Measurements from ENCODE around the gene PTGES.
"Not testable (repeated sequence)": the region's sequence is repeated elsewhere in the genome, so short reads cannot be mapped to it uniquely, and the experiment has no call there.

PTGES gene

DNA sequence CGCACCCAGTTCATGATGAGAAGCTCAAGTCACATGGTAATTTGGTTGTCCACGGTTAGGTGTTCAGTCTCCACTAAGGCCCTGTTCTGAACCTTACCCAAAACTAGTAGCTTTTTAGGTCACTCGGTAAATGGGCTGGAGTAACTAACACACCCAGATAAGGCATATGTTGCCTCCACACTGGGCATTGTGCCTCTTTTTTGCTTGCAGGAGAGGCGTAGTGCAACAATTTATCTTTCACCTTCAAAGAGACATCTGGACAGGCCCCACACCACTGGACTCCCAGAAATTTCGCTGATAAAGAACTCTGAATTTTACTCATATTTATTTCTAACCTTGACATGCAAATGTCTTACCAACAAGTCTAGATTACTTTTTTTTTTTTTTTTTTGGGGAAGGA is 16.8 kb upstream of the PTGES start:
- DNase-seq = no peak

DNA sequence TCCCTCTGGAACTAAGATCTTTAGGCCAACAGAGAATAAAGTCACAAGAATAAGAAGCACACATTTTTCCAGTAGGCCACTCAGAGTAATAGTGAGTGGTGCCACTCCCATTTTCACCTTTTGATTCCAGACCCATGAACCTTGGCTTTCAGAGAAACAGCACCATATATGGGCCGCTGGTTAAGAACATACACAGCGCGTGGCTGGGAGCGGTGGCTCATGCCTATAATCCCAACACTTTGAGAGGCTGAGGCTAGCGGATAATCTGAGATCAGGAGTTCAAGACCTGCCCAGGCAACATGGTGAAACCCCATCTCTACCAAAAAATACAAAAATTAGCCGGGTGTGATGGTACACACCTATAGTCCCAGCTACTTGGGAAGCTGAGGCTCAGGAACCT is 15.6 kb upstream of the PTGES start:
- DNase-seq = no peak

DNA sequence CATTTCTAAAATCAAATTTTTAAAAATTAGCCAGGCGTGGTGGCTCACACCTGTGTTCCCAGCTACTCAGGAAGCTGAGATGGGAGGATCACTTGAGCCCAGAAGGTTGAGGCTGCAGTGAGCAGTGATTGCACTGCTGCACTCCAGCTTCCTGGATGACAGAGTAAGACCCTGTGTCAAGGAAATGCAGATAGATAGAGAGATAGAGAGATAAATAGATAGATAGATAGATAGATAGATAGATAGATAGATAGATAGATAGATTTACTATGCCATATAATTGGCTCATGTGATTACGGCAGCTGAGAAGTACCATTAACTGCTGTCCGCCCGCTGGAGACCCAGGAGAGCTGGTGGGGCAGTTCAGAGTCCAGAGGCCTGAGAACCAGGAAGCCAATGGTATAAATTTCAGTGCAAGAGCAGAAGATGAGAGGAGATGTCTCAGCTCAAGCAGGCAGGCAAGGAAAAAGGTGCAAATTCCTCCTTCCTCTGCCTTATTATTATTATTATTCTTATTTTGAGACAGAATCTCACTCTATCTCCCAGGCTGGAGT is 13.0 kb upstream of the PTGES start:
- DNase-seq = no peak

DNA sequence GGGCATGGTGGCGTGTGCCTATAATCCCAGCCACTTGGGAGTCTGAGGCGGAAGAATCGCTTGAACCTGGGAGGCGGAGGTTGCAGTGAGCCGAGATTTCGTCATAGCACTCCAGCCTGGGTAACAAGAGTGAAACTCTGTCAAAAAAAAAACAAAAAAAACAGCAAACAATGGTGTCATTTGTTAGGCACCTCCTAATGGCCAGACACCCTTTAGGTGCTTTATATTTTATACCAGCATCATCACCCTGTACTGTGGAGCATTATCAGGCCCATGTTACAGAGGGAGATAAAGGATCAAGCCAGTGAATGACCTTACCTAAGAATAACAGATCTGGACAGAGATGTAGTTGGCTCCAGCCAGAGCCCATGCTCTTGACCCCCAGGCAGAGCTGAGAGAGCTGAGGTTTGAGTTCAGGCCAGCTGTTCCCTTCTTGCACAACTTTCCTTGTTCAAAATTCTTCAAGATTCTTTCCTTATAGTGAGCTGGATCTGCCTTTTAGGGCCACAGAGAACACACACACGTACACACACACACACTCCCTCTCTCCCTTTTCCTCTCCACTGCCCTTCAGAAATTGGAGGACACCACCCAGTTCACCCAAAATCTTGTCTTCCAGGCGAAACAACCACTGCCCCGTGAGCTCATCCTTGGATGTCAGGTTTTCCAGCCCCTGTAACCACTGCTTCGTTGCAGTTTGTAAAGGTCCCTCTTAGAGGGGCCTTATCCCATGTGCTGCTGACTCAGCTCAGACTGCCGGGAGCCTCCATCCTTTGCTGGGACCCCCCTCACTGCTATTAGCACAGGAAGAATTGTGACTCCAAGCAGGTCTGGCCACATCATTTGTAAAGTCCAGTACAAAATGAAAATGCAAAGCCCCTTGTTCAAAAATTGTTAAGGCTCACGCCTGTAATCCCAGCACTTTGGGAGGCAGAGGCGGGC is 10.4 kb upstream of the PTGES start:
- no peak for DNase-seq

DNA sequence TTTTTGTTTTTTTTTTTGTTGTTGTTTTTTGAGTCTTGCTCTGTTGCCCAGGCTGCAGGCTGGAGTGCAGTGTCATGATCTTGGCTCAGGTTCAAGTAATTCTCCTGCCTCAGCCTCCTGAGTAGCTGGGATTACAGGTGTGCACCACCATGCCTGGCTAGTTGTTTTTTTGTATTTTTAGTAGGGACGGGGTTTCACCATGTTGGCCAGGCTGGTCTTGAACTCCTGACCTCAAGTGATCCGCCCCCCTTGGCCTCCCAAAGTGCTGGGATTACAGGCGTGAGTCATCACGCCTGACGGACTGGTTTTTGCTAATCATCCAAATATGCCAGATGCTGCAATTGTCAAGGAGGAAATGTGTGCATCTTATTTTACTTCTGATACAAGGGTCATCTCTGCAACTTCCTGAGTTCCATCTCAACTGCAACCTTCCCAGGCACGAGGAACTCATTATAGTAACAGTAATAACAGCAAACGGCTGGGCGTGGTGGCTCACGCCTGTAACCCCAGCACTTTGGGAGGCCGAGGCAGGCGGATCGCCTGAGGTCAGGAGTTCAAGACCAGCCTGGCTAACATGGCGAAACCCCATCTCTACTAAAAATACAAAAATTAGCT is 9.6 kb upstream of the PTGES start:
- DNase-seq = not testable (repeated sequence)

DNA sequence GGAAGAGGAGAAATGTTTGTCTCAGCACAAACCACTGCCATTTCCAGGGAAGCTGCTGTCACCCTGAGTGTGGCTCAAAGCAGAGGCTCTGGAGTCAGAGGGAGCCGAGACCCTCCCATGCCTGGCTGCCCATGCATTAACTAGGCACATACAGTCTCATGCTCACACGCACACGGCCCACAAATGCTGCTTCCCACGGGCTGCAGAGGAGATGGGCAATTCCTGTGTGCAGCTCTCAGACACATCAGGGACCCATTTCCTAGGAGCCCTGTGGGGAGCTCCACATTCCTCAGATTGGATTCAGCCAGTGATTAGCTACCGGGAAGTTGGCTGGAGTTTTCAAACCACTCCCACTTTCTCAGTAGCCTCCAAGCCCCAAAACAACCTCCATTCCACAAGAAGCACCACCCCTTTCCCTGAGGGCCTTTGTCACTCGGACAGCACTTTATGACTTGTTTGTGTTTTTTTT is 9.1 kb upstream of the PTGES start:
- no peak for DNase-seq

DNA sequence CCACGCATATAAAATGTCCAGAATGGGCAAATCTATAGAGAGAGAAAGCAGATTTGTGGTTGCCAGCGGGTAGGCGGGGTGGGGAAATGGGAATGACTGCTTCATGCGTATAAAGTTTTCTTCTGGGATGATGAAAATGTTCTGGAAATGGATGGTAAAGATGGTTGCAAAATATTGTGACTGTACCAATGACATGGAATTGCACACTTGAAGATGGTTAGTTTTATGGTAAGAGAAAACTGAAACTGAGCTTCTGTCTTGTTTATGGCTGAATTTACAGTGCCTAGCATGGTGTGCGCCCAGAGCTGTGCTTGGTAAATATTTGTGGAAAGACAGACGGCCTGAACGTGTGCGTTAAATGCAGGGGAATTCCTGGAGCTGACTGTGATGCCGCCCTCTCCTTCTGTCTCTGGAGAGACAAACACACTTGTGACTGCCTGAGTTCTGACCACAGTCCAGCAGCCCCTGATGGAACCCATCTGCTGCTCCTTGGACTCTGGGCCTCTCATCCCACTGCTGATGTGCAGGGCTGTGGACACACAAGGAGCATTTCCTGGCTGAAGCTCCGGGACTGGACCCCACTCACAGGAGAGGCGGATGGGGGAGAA is 8.6 kb upstream of the PTGES start:
- DNase-seq = no peak

DNA sequence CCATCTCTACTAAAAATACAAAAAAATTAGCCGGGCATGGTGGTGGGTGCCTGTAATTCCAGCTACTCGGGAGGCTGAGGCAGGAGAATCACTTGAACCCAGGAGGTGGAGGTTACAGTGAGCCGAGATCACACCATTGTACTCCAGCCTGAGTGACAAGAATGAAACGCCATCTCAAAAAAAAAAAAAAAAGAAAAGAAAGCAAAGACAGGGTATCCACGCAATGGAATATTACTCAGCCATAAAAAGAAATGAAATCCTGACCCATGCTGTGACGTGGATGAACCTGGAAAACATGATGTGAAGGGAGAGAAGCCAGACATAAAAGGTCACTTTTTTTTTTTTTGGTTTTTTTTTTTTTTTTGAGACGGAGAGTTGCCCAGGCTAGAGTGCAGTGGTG is 7.9 kb upstream of the PTGES start:
- not testable (repeated sequence) for DNase-seq

DNA sequence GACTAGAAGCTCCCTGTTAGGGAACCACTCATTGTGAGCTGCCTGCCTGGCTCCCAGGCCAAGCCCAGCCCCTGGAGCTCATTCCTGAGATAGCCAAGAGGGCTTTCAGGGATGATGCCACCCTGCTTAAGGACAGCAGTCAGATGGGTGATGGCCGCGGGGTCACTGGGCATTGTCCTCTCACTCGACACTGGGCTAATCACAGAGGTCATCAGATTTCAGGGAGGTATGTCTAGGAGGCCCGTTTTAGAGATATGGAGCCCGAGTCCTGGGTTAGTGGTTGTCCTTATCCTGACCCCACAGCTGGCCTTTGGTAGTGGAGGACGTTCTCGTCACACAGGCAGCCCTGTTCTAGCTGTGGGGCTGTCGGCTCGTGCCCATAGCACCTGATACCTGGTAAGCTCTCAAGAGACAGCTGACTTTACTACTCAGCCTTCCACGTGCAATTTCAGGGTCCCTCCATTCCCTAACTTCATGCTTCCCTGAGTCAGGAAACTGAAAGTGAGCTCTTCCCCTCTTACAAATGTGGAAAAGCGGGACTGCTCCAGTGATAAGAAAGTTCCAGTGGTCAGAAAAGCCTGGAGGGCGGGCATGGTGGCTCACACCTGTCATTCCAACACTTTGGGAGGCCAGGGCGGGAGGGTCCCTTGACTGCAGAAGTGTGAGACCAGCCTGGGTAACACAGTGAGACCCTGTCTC is 7.1 kb upstream of the PTGES start:
- no peak for DNase-seq

DNA sequence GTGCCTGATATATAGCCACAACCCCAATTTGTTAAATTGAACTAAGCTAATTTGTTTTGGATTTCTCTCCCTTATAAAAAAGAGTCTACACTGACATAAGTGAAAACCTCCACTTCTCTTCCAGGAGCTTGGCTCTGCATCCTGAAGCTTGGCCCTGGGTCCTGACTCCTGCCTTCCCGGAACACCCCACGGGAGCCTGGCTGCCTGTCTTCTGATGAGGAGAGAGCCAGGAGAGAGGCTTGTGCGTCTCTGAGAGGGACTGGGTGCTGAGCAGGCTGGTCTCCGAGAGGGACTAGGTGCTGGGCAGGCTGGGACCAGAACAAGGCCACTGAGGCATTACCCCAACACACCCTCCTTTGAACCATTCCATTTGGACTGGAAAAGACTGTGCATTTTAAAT is 6.5 kb upstream of the PTGES start:
- DNase-seq = no peak

DNA sequence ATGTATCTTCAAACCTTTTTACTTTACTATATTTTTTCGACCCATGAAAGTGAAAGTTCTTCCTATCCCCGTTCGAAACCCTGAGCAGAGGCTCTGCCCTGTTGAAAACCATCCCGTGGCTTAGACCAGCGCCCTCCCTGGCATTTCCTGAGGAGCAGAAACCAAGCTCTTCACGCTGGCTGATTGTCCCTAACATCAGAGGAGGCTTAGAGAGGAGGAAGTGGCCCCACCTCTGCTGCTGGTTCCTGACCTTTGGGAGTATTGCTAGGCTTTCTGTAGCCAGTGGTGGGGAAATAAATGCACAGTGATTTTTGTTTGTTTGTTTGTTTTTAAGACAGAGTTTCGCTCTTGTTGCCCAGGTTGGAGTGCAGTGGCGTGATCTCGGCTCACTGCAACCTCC is 4.2 kb upstream of the PTGES start:
- DNase-seq = no peak

DNA sequence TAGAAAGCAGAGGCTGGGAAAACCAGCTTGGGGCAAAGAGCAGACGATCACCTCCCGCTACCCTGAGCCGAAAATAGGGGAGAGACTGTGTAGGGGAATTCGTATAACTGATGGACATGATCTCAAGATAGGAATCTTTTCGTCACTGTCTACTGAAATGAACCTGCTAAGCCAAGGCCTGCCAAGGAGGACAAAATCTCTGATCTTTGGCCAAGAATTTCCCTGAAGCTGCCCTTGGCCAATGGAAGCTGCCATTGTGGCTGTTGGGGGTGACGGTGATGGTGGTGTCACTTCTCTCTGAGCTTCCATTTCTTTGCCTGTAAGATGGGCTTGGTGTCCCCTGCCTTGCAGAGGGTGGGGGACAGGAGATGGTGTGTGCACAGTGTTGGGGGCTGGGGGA is 3.3 kb upstream of the PTGES start:
- DNase-seq = no peak

DNA sequence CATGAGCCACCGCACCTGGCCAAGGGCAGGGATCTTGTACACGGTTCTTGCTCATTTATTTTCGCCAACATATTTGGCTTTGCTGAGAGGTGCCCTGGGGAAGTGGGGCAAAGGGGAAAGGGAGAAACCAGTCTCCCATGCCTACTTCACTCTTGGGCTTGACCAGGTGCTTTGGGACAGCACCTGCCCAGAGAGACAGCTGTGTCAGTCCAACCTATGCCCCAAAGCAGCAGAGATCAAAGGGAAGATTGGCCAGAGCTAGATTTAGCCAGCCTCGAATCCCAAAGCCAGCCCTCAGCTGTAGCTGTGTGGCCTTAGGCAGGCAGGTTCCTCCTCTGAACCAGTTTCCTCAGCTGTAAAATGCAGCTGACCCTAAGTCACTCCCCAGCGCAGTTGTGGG is 2.3 kb upstream of the PTGES start:
- DNase-seq = no peak

DNA sequence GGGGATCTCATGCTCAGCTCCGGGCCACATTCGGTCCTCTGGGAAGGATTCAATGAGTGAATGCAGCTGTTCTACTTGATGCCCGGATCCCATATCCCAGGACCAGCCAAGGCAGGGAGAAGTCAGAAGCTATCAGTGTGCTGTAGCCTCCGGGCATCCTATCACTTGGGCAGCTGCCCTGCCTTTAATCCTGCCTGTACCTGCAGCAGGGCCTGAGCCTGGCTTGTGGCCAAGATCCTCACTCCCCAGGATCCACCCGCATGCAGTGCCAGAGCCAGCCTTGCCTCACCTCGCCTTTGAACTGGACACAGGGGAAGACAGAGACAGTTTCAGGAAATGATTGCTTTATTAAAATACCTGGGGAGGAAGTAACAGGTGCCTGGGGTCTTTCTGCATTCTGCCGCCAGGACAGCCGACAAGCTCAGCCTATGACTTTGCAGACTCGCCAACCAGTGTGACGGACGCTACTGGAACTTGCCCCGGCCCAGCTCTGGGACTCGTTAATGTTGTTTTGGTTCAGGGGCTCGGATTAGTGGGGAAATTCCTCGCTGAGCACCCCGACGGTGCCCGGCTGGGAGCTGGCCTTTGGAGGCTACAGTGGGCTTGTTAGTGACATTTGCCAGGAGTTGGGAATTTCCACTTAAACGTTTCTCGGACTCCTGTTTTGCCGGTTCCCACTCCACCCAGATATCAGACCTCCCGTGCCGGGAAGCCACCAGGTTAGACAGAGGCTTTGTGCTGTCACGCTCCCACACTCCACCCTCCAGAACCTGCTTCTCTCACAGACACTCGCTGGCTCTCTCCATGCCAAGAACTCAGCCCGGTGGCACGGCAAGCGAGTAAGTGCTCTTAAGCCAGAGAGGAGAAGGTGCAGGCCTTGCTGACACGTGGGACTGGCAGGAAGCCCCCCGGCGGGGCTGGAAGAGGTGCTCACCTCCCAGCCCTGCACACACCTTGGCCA is 721 bp downstream of the PTGES start:
- no peak for DNase-seq

DNA sequence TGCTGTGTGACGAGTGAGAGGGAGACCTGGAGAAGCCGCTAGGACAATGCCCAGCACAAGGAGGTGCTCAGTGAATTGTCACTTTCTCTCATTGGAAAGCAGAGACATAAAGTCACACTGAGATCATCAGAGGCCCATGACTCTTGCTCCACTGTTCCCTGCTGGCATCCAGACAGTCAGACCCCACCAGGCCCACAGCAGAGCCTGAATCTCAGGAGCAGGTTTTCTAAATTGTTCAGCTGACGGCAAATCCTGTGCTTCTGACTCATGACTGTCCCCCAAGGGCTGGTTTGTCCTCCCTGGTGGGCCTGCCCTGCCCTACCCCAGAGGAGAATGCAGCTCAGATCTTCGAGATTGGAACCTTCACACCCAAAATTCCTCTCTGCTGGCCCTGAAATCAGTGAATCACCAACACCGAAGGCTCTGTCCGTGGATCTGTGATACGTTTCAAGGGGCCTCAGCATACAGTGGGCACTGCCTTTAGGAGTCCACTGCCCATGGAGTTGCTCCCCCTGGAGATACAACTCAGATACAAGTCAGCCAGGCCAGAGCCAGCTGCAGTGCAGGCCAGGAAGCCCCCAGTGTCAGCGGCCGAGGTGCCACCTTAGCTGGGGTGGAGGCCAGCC is 2.7 kb downstream of the PTGES start:
- DNase-seq = no peak

DNA sequence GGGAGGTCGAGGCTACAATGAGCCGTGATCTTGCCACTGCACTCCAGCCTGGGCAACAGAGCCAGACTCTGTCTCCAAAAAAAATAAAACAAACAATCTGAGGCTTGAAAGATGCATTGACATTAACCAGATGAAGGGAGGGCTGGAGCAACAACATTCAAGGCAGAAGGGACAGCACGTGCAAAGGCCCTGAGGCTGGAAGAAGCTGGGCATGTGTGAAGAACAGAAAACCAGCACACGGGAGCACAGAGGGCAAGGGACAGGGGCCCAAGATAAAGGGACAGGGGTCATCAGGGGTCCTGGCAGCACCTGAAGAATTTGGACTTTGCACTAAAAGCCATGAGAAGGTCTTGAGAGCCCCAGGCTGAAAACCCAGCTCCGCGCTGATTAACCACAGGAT is 3.3 kb downstream of the PTGES start:
- no peak for DNase-seq

DNA sequence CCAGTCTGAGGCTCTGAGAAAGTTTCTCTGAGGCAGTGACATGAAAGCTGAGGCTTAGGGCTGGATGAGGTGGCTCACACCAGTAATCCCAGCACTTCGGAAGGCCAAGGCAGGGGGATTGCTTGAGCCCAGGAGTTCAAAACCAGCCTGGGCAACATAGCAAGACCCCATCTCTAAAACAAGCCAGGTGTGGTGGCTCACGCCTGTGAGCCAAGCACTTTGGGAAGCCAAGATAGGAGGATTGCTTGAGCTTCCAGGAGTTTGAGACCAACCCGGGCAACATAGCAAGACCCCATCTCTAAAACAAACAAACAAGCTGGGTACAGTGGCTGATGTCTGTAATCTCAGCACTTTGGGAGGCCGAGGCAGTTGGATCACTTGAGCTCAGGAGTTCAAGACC is 3.8 kb downstream of the PTGES start:
- not testable (repeated sequence) for DNase-seq

DNA sequence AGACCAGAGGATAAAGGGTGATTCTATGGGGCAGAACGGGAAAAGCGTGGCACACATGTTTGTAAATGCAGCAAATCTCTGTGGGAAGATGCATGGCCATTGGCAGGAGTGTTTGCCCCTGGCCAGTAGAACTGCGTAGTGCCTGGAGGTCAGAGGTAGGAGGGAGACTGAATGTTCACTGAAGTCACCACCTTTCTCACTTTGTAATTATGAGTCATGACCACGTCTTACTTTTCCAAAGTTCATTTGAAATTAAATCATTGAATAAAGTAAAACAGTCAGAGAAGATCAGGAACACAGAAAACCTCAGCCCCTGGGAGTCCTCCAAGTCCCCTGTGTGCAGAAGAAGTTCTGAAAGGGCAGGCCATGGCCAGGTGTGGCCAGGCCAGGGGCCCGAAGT is 4.6 kb downstream of the PTGES start:
- no peak for DNase-seq

DNA sequence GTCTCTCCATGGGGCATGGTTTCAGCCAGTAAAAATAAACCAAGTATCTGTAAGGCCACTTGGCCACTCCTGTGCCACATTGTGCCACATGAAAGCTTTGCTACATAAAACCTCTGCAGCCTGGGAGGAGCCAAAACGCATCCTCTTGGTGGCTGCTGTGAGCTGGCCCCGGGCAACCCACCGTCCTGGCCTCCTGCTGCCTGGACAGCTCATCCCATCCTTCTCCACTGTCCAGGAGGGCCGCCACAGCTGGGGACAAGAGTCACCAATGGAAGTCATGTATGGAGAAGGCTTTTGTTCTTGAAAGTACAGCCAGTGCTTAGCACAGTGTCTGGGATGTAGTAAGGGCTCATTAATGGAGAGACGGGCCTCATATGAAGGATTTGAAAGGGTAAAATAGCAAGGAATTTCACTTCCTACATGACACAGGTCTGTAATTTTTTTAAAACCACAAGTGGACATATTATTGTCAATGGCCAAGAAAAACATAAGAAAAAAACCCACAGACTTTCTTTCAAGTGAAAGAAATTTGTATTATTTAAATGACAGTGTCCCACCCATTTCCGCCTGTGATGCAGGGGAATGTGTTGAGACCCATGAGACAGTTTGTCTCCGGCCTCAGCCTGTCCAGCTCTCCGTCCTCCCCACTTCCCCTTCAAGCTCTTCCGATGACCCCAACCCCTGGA is 6.6 kb downstream of the PTGES start:
- no peak for DNase-seq

DNA sequence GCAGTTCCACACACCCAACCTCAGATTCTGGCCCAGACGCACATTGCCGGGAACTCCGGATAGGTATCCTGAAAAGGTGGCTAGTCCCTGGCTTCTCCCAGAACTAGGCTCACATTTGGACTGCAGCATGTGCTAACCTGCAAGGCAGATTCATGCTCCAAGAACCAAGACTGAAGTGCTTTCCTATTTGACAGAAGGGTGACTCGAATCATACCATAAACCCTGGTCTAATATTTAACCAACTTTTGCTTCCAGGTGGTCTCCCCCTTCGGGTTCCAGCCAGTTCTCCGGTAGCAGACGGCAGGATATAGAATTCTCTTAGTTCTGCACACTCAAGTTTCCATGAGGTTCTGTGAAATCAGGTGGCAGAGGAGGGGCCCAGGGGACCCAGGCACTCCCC is 7.6 kb downstream of the PTGES start:
- DNase-seq = no peak
